ENCODE measurements around the gene CBARP. TPM values are rescaled to one million over a fixed set of nuclear protein-coding genes. Genes with fewer than 3 reads are reported as not detected.

Gene CBARP
- polyA plus RNA-seq, 1 of the 3 experiments (the other 2 are of a cell fraction): 5.1 TPM

DNA sequence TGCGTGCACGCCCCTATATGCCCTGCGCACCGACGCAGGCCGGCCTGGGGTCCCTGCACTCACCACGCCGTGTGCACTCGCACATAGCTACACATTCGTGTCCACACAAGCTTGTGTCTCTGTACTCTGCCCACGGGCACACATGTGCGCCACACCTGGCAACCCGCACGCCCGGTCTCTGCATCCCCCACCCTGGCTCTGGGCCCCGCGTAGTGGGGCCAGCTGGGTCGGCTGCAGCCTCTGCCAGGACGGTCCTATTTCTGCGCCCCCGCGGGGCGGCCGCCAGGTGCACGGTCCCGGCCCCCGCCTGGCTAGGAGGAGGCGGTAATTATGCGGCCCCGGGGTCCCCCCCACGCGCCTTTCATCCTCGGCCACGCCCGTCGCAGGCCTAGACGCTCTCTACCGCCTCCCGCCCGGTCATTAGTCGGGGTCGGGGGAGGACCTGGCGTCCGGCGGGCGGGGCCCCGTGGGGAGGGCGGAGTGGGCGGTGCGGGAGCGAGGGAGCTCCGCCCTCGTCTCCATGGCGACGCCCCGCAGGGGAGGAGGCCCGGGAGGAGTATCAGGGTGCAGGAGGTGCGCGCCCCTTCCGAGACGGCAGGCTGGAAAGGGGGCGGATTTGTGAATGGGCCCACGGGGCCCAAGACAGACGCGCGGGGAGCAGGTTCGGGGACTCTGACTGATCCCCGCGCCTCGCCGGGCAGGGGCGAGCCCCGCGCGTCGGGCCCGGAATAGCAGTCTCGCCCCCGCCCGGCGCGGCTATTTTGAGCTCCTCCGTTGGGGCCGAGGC lies 28.5 kb upstream of the CBARP start:
- no peaks in the 10 kb centered on the region for H3K9me3 ChIP-seq
- peak; percentile 93 for DNase-seq
- peaks cover 18% of the 10 kb centered on the region for H4K20me1 ChIP-seq (ENCODE audit: insufficient read depth)
- ChIA-PET POLR2A (interaction anchor here (0.7 to 2.1 kb wide), 10 partner anchors 9 to 179 kb away, joined by 3 to 32 read pairs (median 6); partner anchors contain the start of genes ATP5F1D and FAM174C), CTCF (interaction anchor here (0.6 to 18.6 kb wide), 35 partner anchors 11 to 345 kb away, joined by 3 to 594 read pairs (median 5); partner anchors contain the start of genes ABCA7, ATP5F1D, EFNA2 and MIDN)
- peaks cover 47 to 67% of the 10 kb centered on the region in 2 experiments; a peak in 3 of 4 replicates for H3K4me1 ChIP-seq (ENCODE audit: control insufficient read depth in 1 of 2, insufficient read depth in 2 of 2, low read depth in 1 of 2, low read length in 1 of 2)
- H3K4me2 ChIP-seq: peak overlapping the region; percentile 91
- peaks cover 30% of the 10 kb centered on the region for H3F3A ChIP-seq (replicated peaks; ENCODE audit: insufficient read depth)
- H3K79me2 ChIP-seq (ENCODE audit: insufficient read depth): peaks cover 34% of the 10 kb centered on the region
- H3K4me3 ChIP-seq (ENCODE audit: low read depth in 2 of 2, low read length in 1 of 2): peak overlapping the region; percentile 58 to 64
- peaks cover 7 to 14% of the 10 kb centered on the region in 2 experiments for H3K36me3 ChIP-seq (replicated peaks in 1 of 2; ENCODE audit: control insufficient read depth in 1 of 2, insufficient read depth in 2 of 2, low read length in 1 of 2)
- WGBS (ENCODE audit: low lambda C conversion rate): 25% methylated on average over 15 of the region's 84 CpGs
- no peaks in the 10 kb centered on the region for H3K9me2 ChIP-seq
- peak overlapping the region; percentile 78 to 87 for H3K27ac ChIP-seq (ENCODE audit: low read depth in 2 of 2, low read length in 1 of 2)
- no peak for TF ChIP-seq GABPA (IDR thresholded peaks at IDR 0.05; ENCODE audit: low read depth)
- TF ChIP-seq MXI1 (IDR thresholded peaks at IDR 0.05; ENCODE audit: low read depth, low read length): peak; percentile 31; the same call in 1 of the 2 replicates
- TF ChIP-seq EZH2phosphoT487 (IDR thresholded peaks at IDR 0.05; ENCODE audit: borderline replicate concordance, low read depth): no peak
- TF ChIP-seq RFX5 (IDR thresholded peaks at IDR 0.05; ENCODE audit: low read length): no peak
- TF ChIP-seq NRF1 (IDR thresholded peaks at IDR 0.05; ENCODE audit: low read depth, low read length): no peak
- TF ChIP-seq CTCF (IDR thresholded peaks at IDR 0.05): no peak
- TF ChIP-seq SIN3A (IDR thresholded peaks at IDR 0.05; ENCODE audit: borderline replicate concordance, low read depth, low read length): no peak
- TF ChIP-seq, protein P1, sequence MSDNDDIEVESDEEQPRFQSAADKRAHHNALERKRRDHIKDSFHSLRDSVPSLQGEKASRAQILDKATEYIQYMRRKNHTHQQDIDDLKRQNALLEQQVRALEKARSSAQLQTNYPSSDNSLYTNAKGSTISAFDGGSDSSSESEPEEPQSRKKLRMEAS (IDR thresholded peaks at IDR 0.05; ENCODE audit: low read depth): peak; percentile 21
- TF ChIP-seq RCOR1 (IDR thresholded peaks at IDR 0.05; ENCODE audit: low read length): 0 out of 2 replicates have a peak, but pooled peaks have one; percentile 48
- TF ChIP-seq, protein P2, sequence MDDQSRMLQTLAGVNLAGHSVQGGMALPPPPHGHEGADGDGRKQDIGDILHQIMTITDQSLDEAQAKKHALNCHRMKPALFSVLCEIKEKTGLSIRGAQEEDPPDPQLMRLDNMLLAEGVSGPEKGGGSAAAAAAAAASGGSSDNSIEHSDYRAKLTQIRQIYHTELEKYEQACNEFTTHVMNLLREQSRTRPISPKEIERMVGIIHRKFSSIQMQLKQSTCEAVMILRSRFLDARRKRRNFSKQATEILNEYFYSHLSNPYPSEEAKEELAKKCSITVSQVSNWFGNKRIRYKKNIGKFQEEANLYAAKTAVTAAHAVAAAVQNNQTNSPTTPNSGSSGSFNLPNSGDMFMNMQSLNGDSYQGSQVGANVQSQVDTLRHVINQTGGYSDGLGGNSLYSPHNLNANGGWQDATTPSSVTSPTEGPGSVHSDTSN (IDR thresholded peaks at IDR 0.05): no peak; the same call in 1 of the 2 replicates
- peak; percentile 54 for TF ChIP-seq TCF12 (IDR thresholded peaks at IDR 0.05)
- TF ChIP-seq JUND (IDR thresholded peaks at IDR 0.05): no peak
- TF ChIP-seq ELF1 (IDR thresholded peaks at IDR 0.05): no peak
- TF ChIP-seq NFIC (IDR thresholded peaks at IDR 0.05; ENCODE audit: borderline replicate concordance): peak; percentile 41; the same call in 1 of the 2 replicates
- TF ChIP-seq, protein P3, sequence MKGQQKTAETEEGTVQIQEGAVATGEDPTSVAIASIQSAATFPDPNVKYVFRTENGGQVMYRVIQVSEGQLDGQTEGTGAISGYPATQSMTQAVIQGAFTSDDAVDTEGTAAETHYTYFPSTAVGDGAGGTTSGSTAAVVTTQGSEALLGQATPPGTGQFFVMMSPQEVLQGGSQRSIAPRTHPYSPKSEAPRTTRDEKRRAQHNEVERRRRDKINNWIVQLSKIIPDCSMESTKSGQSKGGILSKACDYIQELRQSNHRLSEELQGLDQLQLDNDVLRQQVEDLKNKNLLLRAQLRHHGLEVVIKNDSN (IDR thresholded peaks at IDR 0.05; ENCODE audit: borderline replicate concordance, low read depth): no peak
- no peak overlapping the region for H2AFZ ChIP-seq (ENCODE audit: low read depth)
- H3K27me3 ChIP-seq (ENCODE audit: insufficient read depth): no peaks in the 10 kb centered on the region
- H3K9ac ChIP-seq: peak overlapping the region; percentile 63

Measured in SK-N-SH (cell line).